Measurements from ENCODE around the gene SUPT4H1. TPM values are rescaled to one million over a fixed set of nuclear protein-coding genes. Genes with fewer than 3 reads are reported as not detected.
A peak's percentile ranks its signal among the peaks of the same experiment; 100 is the strongest.

SUPT4H1 gene
- total RNA-seq, 1 experiment from 2014 or later = 109 TPM

DNA sequence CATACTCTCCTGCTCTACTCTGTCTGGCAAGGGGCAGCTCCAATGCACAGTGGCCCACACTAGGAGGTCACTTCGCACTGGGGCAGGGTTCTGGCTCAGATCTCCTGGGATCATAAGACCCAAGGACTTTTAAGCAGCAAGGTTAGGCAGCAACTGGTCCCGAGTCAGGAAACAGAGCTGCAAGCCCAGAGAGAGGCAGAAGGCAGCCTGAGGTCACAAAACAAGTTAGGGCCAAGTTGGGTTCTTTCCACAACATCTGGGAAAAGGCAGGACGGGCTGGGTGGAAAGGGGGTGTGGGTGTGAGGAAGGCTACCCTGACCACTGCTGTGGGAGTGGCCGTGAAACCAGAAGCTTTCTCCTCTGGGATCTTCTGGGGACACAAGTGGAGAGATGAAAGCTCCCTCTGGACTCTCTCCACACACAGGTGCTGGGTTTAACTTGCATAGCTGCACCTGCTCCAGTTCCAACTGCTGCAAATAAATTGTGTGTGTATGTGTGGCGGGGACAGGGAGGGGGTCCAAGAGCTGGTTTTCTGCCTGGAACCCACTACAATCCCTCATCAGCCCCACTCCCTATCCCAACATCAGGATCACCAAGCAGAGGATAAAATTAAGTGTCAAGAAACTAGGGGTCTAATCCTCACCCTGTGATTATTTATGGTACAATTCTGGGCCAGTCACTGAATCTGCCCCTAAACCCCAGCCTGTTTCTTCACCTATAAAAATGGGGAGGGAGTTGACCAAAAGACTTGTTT lies 15.4 kb downstream of the SUPT4H1 start:
- H3K79me2 ChIP-seq (ENCODE audit: insufficient read depth, low read length) = no peaks in the 10 kb centered on the region
- H3K18ac ChIP-seq (ENCODE audit: insufficient read length, low read depth, low read length) = no peak overlapping the region
- no peak overlapping the region for H3K56ac ChIP-seq (ENCODE audit: insufficient read length, low read depth, low read length)
- no peaks in the 10 kb centered on the region for H4K20me1 ChIP-seq (ENCODE audit: control insufficient read depth, insufficient read depth, insufficient read length)
- H3K79me1 ChIP-seq (ENCODE audit: insufficient read depth, low read depth, low read length, poor library complexity, severe bottlenecking) = no peaks in the 10 kb centered on the region
- no peaks in the 10 kb centered on the region for H3K9me3 ChIP-seq (ENCODE audit: control insufficient read depth, low read depth, low read length)
- no peak overlapping the region for H2BK12ac ChIP-seq (ENCODE audit: insufficient read length, low read depth, low read length)
- H2BK15ac ChIP-seq (ENCODE audit: low read depth, low read length) = no peak overlapping the region
- no peaks in the 10 kb centered on the region for H3K36me3 Mint-ChIP-seq (ENCODE audit: insufficient read depth in 1 of 3, low read depth in 3 of 3)
- peak overlapping the region; percentile 94; the same call in 1 of the 2 replicates for H3K14ac ChIP-seq (ENCODE audit: insufficient read depth, low read length)
- no peak overlapping the region for H2AK5ac ChIP-seq (ENCODE audit: insufficient read length, low read length)
- WGBS (ENCODE audit: extremely low coverage, insufficient read length, low lambda C conversion rate) = no CpG with 5 or more reads among the region's 5 CpGs
- no peaks in the 10 kb centered on the region for H3K27me3 ChIP-seq (ENCODE audit: insufficient read depth, low read length)
- H3K4me2 ChIP-seq (ENCODE audit: insufficient read depth, insufficient read length, low read length) = no peak overlapping the region
- H3K9me3 Mint-ChIP-seq = no peaks in the 10 kb centered on the region
- peak overlapping the region; percentile 8 to 96 (median 96); a peak in 1 of 7 replicates for H3K27ac Mint-ChIP-seq
- peaks cover 34 to 40% of the 10 kb centered on the region in 2 experiments for H3K4me1 Mint-ChIP-seq
- no peak overlapping the region for H2BK5ac ChIP-seq (ENCODE audit: insufficient read length, low read length)
- H3K27me3 Mint-ChIP-seq (ENCODE audit: low read depth) = peaks cover 5% of the 10 kb centered on the region
- no peak overlapping the region for H2AFZ ChIP-seq (ENCODE audit: low read length)
- H3K4me1 ChIP-seq (ENCODE audit: insufficient read depth, low read length) = peaks cover 6% of the 10 kb centered on the region; the same call in 1 of the 2 replicates
- DNase-seq = peak; percentile 29
- no peak overlapping the region for H3K23ac ChIP-seq (ENCODE audit: insufficient read length, low read depth, low read length)
- no peak overlapping the region for H3K4ac ChIP-seq (ENCODE audit: low read depth, low read length)
- no peaks in the 10 kb centered on the region for H3K23me2 ChIP-seq (ENCODE audit: insufficient read length, low read depth, low read length, poor library complexity, severe bottlenecking)
- H3K4me3 Mint-ChIP-seq = no peak overlapping the region
- H3K9ac ChIP-seq (ENCODE audit: extremely low read depth, insufficient read length, low read length) = no peak overlapping the region
- H3K27ac ChIP-seq (ENCODE audit: insufficient read length, low read depth, low read length) = no peak overlapping the region
- TF ChIP-seq, protein P1, sequence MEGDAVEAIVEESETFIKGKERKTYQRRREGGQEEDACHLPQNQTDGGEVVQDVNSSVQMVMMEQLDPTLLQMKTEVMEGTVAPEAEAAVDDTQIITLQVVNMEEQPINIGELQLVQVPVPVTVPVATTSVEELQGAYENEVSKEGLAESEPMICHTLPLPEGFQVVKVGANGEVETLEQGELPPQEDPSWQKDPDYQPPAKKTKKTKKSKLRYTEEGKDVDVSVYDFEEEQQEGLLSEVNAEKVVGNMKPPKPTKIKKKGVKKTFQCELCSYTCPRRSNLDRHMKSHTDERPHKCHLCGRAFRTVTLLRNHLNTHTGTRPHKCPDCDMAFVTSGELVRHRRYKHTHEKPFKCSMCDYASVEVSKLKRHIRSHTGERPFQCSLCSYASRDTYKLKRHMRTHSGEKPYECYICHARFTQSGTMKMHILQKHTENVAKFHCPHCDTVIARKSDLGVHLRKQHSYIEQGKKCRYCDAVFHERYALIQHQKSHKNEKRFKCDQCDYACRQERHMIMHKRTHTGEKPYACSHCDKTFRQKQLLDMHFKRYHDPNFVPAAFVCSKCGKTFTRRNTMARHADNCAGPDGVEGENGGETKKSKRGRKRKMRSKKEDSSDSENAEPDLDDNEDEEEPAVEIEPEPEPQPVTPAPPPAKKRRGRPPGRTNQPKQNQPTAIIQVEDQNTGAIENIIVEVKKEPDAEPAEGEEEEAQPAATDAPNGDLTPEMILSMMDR (conservative IDR thresholded peaks at IDR 0.05) = no peak
- peak overlapping the region; percentile 96 for H4K91ac ChIP-seq (ENCODE audit: insufficient read length, low read depth, low read length)
- H2BK20ac ChIP-seq (ENCODE audit: low read depth, low read length, poor library complexity, severe bottlenecking) = no peak overlapping the region
- no peak overlapping the region for H4K5ac ChIP-seq (ENCODE audit: insufficient read length, low read depth, low read length)
- H2BK120ac ChIP-seq (ENCODE audit: low read depth, low read length, poor library complexity, severe bottlenecking) = no peak overlapping the region
- H4K8ac ChIP-seq (replicated peaks; ENCODE audit: insufficient read length, low read depth, low read length) = no peak overlapping the region
- H3T11ph ChIP-seq (ENCODE audit: low read length) = no peak overlapping the region

Data from H9 (cell line).